Measurements from ENCODE around the gene HDAC7. TPM values are rescaled to one million over a fixed set of nuclear protein-coding genes. Genes with fewer than 3 reads are reported as not detected.
A peak's percentile ranks its signal among the peaks of the same experiment; 100 is the strongest.

The HDAC7 gene
- total RNA-seq, 1 donor = 48.9 TPM

GRCh38 chr12:47808050-47808449, 11.7 kb downstream of the HDAC7 start:
- H3K4me3 ChIP-seq (ENCODE audit: low read depth, low read length) = peak overlapping the region; percentile 14
- no peak for TF ChIP-seq CTCF (IDR thresholded peaks at IDR 0.05; ENCODE audit: insufficient read depth, low read length)
- DNase-seq (ENCODE audit: low read depth) = no peak

GRCh38 chr12:47807338-47807737, 12.4 kb downstream of the HDAC7 start:
- TF ChIP-seq CTCF (IDR thresholded peaks at IDR 0.05; ENCODE audit: insufficient read depth, low read length) = no peak
- H3K4me3 ChIP-seq (ENCODE audit: low read depth, low read length) = no peak overlapping the region
- DNase-seq (ENCODE audit: low read depth) = no peak

GRCh38 chr12:47805417-47805816, 14.3 kb downstream of the HDAC7 start:
- no peak for DNase-seq (ENCODE audit: low read depth)
- H3K4me3 ChIP-seq (ENCODE audit: low read depth, low read length) = no peak overlapping the region
- no peak for TF ChIP-seq CTCF (IDR thresholded peaks at IDR 0.05; ENCODE audit: insufficient read depth, low read length)

- no peak for TF ChIP-seq CTCF (IDR thresholded peaks at IDR 0.05; ENCODE audit: insufficient read depth, low read length)
- no peak for DNase-seq (ENCODE audit: low read depth)
- H3K4me3 ChIP-seq (ENCODE audit: low read depth, low read length) = no peak overlapping the region
Measured at GRCh38 chr12:47804171-47804570, 15.5 kb downstream of the HDAC7 start.

- H3K4me3 ChIP-seq (ENCODE audit: low read depth, low read length) = no peak overlapping the region
- no peak for DNase-seq (ENCODE audit: low read depth)
- TF ChIP-seq CTCF (IDR thresholded peaks at IDR 0.05; ENCODE audit: insufficient read depth, low read length) = no peak
Measured at GRCh38 chr12:47803191-47803875, 16.4 kb downstream of the HDAC7 start.

- H3K4me3 ChIP-seq (ENCODE audit: low read depth, low read length) = no peak overlapping the region
- TF ChIP-seq CTCF (IDR thresholded peaks at IDR 0.05; ENCODE audit: insufficient read depth, low read length) = peak; percentile 51
- DNase-seq (ENCODE audit: low read depth) = no peak
Measured at GRCh38 chr12:47802312-47802711, 17.4 kb downstream of the HDAC7 start.

- no peak for TF ChIP-seq CTCF (IDR thresholded peaks at IDR 0.05; ENCODE audit: insufficient read depth, low read length)
- no peak for DNase-seq (ENCODE audit: low read depth)
- H3K4me3 ChIP-seq (ENCODE audit: low read depth, low read length) = no peak overlapping the region
Measured at GRCh38 chr12:47801904-47802246, 17.8 kb downstream of the HDAC7 start.
